Activated CD4-positive, alpha-beta T cell treated with anti-CD3 and anti-CD28 coated beads, Interleukin-2, amount 50 U/mL, for 48 hours (primary cell): ENCODE data around the gene KRTAP15-1.

ENCODE experiments used
- DNase-seq, 2 experiments: peaks; one replicate each; pipeline ENCODE4 v3.0.0-alpha.2; 2020

The KRTAP15-1 gene, protein sequence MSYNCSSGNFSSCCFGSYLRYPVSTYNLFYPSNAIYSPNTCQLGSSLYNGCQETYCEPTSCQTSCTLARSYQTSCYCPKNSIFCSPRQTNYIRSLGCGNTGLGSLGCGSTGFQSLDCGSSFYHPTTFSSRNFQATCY

DNA sequence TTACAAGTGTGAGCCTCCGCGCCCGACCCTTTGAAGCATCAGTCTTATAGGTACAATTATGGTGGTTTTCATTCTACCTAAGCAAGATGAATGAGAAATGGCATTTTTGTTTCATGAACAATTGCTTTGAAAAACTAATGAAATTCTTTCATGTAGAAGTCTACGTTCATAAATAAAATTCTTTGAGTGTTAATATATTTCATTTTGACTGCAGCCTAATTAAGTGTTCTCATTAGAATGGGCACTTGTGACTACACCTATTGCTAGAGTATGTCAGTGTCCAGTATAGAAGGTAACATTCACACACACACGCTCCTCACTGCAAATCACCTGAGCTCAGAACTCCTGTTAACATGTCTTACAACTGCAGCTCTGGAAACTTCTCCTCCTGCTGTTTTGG lies at the start of gene KRTAP15-1:
KRTAP15-1 (plus strand) TSS at position 301 of the 400 bp plus-strand sequence; CDS start at position 354, 53 bp downstream.
- DNase-seq: no peak

DNA sequence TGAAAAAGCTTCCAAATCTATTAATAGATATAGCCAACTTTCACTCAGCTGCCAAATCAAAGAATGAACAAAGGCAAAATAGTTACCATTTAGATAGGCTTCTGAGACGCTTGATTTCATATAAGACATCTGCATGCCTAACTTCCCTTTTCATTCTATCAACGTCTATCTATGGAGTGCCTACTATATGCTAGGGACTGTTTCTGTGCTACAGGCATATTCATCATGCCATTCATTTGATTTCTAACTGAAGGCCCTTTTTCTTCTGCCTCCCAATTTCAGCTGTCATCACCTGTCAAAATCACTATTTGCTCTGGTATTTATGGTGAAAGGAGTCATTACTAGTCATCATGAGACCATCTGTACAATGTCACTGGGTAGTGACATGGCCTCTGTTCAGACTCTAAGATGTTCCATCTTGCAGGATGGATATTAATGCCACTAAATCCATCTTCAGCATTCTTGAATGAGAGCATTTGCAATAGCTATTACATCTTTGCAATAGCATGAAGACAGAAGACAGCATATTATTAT lies 48.5 kb upstream of the KRTAP15-1 start:
- DNase-seq: no peak

DNA sequence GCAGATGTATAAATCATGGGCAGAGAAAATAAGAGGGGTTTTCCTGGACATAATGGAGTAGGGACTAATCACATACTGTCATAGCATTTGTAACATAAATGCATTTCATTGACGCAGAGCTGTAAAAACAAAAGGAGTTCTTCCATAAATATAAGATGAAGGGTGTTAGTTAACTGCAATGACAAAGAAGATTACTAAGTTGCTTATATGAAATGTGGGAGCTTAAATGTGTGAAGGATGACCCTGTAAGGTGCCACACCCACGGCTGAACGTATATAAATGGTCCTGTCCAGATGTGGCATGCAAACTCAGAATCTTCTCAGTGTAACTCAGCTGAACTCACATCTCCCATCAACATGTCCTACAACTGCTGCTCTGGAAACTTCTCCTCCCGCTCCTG lies 44.3 kb upstream of the KRTAP15-1 start, which contains the start of gene KRTAP13-1:
KRTAP13-1 (plus strand) TSS at position 301 of the 400 bp plus-strand sequence; CDS start at position 357, 56 bp downstream.
- no peak for DNase-seq

DNA sequence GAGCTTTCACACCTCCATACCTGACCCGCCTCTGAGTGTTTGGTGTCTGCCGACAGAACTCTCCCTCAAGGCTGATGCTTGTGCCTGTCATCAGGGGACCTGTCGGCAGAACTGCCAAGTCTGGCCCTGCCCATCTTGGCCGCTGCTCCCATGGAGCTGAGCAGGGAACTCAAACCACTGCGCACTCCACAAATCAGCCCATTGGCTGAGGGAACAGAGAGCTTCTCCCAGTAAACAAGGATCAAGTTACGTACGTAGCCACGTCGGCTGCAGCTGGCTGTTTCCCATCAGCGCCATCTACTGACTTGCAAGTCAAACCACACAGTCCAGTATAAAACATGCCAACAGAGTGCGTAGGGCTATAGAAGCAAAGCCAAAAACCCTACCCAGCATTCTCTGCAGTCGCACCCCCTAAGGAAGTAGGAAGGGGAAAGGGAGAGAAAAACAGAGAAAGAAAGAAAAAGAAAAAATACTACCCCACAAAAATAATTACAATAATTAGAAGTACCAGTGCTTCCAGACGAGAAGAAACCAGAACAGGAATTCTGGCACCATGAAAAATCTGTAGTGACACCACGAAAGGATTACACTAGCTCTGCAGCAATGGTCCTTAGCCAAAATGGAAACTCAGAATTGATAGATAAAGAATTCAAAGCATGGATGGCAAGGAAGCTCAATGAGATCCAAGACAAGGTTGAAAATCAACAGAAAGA lies 31.1 kb upstream of the KRTAP15-1 start:
- peak; percentile 4 to 5 for DNase-seq

DNA sequence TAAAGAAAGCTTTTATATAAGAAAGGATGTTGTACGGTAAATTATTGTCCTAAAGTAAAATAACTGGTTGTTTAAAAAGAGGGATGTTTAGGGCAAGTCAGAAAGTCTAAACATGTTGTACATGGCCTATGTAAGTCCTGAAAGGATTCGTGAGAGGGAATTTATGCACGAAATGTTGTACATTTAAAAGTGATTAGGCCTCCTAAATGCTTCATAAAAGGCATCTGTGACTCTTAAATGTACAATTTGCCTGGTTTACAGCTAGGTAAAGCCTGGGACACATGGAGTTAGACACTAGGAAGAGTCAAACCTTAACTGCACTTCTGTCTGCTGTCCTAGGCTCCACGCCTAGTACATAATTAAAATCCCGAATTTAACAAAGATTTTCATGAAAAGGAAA lies 24.1 kb upstream of the KRTAP15-1 start:
- no peak for DNase-seq

DNA sequence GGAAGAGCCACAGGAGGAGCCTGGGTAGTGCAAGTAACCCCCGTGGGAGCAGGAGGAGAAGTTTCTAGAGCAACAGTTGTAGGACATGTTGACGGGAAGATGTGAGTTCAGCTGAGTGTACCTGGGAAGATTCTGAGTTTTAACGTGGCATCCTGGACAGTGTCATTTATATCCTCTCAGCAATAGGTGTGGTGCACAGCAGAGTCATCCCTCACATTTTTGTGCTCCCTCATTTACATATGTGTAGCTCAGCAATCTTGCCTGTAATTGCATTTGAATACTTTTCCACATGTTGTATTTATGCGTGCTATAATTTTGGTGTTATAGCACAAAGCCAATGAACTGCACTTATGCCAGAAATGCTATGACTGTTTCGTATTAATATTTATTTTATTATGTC lies 14.2 kb upstream of the KRTAP15-1 start, which contains the start of gene KRTAP13-3:
KRTAP13-3 (minus strand) TSS at position 101 of the 400 bp plus-strand sequence; CDS start at position 87, 14 bp downstream.
- no peak for DNase-seq

DNA sequence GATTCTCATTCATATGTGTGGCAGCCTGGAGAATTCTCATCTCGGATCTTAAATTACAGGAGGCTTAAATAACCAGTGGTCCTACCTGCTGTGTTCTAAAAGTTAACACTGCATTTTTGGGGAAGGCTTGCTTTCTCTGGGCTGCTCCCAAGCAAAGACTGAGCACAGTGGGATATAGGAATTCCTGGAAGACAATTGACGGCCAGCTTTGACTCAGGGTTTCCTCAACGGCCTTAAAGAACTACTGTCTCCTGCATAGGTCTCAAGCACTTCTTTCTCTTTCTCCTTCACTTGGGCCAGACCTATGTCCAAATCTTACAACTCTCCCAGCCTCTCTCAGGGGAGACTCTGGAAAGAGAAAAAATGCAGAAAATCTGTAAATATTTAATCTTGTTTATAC lies 13.3 kb upstream of the KRTAP15-1 start:
- no peak for DNase-seq

DNA sequence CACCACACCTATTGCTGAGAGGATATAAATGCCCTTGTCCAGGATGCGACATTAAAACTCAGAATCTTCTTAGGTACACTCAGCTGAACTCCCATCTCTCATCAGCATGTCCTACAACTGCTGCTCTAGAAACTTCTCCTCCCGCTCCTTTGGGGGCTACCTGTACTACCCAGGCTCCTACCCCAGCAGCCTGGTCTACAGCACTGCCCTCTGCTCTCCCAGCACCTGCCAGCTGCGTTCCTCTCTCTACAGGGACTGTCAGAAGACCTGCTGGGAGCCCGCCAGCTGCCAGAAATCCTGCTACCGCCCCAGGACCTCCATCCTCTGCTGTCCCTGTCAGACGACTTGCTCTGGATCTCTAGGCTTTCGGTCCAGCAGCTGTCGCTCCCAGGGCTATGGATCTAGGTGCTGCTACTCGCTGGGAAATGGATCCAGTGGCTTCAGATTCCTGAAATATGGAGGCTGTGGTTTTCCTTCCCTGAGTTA lies 9.9 kb upstream of the KRTAP15-1 start, which contains the start of gene KRTAP13-4:
KRTAP13-4 (plus strand) TSS at position 51 of the 486 bp plus-strand sequence; CDS start at position 107, 56 bp downstream.
- DNase-seq: no peak

DNA sequence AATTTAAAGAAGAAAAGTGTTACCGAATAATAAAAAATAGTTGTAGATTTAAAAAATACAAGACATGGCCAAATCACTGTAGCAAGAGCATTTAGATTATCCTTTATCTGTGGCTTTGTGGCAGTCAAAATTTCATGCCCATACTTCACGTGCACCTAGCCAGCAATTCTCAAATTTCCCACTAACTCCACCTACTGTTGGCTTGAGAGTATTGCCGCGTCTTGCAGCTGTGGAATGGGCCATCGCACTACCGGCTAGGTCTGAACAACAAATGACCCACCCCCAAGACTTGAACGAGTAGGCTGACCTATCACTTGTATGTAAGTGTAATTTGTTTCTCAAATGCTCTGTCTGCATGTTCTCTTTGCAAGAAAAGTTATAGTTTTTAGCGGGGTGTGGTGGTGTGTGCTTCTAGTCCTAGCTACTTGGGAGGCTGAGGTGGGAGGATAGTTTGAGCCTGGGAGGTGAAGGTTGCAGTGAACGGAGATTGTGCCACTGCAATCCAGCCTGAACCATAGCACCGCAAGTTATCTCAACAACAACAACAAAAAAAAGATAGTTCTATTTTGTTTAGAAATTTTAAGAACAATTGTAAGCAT lies 5.9 kb upstream of the KRTAP15-1 start:
- peak; percentile 19 to 20 for DNase-seq

DNA sequence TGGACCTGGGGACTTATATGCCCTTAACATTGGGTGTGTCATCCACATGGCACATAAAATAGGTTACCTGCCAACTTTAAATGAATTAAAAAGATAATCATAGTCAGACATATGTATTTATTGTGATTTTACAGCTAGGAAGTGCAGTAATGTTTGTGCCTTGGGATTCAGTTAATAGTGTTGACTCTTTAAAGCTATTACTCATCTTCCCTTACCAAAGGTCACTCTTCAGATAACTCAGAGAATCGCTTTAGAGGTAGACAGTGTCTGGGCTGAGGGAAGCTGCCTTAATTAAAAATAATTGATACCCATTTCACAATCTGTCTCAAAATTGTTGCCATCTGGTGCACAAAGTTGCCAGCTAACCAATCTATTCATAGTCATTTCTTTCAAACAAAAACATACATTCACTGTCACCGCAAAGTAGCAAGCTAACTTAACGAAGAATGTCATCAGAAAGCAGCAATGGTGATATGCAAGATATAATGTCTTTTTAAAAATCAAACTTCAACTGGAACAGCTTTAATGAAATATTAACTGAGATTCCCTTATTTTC lies 3.0 kb upstream of the KRTAP15-1 start:
- no peak for DNase-seq

DNA sequence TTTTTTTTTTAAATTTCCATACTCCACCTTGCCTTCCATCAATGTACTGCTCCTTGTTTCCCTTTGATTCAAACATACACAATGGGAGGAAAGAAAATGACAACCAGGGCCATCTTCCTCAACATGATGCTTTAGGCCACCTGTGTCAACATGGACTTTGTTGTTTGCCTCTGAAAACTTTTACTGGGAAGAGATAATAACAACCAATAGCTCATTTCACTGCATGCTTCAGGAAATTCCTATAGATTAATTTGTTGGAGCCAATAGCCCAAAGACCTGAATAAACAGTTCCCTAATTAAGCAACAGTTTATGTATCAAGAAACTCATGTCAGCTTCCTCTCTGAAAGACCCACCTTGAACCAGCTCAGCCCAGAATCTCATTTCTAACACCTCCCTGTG lies 3.2 kb downstream of the KRTAP15-1 start:
- no peak for DNase-seq

DNA sequence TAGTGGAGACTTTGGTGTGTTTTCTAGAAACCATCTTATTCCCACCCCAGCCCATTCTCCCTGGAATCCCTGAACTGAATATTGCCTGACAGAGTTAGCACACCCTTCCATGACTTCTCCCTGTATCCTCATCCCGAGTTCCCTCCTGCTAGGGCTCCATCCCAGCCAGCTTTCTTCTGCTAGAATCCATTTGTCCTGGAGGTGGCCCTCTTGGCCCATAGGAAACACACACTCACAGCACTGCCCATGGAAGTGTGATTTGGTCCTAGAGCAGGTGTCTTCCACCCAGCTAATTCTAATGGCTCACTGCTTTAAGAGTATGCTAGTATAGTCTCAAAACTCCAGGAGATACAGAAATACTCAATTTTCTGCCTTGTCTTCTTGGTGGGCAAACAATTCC lies 4.1 kb downstream of the KRTAP15-1 start:
- DNase-seq: no peak

DNA sequence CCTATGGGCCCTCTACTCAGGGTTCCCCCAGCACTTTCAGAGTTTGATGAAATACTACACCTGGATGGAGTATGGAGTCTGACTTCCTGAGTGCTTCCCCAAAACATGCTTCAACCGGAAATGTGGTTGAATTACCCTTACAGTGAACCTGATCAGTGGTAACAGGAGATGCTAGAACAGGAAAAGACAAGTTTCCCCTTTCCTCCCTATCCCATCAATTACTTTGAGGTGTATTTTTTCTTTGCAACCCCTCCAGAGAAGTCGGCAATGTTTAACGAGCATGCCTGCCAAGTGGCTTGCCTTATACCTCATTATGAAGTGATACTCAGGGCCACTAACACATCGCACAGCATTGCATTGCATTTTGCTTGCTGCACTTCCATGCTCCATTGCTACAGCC lies 7.0 kb downstream of the KRTAP15-1 start:
- no peak for DNase-seq

DNA sequence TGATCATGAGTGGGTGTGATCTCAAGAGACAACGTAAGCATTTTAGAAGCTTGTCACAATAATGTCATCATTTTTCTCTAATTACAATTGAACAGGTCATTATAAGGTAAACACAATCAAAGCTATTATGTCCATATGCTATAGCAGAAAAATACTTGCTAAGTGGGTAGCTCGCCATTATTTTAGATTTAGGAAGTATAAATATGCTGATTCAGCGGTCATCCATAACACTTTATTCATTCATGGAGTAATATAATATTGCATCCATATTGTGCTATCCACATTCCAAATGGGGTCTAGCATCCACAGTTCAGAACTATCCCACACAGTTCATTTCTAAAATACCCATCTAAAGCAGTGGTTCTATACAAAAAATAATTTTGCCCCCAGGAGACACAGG lies 8.4 kb downstream of the KRTAP15-1 start:
- DNase-seq: no peak

DNA sequence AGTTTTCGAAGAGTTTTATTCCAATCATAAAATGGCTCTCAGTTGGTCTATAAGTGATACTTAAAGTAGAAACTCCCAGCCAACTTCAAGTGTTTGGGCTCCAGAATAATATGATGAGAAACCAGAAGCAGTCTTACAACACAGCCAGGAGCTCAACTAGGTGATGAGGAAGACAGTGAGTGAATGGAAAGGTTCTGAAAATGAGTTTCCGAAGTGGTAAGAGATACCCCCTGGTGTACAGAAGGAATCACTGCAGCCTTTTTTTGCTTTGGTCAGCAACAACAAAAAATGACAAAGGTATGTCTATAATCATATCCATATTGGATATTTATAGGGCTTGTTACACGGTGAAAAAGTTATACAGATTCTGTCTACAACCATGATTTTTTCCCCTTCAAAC lies 23.6 kb downstream of the KRTAP15-1 start:
- no peak for DNase-seq

DNA sequence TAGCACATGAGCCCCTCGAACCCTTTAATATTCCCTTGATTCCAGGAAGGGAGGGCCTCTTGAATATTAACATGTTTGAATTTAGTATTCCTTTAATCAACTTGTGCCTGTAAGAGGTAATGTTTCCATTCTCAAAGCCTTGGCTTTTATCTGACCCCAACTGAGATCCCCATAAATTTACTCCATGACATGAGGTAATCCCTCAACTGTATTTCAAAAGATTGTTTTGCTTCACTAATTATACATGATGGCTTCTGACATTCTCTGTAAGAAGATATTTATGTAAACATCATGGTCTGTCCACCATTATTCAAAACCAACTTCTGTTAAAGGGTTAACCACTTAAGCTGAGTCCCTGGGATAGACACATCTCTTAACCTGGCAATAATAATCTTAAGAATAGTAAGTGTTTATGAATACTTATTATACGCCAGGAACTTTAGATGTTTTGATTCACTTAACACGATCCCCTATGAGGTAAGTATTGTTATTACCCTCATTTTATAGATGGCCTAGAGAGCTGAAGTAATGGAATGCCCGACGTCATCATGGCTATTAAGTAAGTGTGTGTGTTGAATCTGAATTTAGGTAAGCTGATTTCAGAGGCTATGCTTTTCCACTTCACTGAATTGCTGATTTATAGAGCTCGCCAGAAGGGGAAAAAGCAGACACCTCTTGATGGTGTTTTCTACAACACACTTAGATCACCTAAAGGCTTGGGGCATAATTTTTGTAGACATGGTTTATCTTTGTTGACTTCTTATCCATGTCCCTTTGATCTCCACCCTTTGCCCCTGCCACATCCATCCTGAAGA lies 29.0 kb downstream of the KRTAP15-1 start:
- no peak for DNase-seq

DNA sequence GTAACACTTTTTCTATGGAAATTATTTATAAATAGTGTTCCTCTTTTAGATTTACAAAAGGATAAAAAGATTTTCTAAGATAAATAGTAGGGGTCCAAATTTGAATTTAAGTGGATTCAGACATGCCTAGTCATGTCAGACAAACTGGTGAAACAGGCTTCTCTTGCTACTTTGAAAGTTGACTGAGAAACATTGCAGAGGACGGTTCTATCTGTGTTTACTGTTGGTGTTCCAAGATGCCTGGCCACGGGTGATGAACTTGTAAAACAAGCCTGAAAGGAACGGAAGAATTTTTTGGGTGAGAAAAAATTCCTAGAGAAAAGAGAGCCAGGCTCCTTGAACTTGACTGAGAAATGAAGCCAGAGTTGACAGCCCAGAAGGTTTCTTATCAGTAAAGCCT lies 37.9 kb downstream of the KRTAP15-1 start:
- no peak for DNase-seq

DNA sequence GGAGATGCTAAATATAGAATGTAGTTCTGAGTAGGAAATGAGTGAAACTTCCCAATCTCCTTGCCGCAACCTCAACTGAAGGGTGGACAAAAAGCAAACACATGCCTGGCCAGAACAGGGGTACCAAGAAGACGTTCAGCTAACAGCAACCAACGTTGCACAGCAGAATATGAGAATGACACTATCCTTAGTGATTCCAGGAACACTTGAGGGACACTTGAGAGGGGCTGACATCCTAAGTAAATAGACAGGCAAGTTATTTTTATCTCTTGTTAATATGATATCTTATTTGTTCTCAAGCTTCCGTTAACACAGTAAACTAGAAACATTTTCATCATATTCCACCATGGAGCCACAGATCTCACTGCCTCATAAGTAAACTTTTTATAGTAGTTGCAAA lies 39.2 kb downstream of the KRTAP15-1 start:
- DNase-seq: no peak

DNA sequence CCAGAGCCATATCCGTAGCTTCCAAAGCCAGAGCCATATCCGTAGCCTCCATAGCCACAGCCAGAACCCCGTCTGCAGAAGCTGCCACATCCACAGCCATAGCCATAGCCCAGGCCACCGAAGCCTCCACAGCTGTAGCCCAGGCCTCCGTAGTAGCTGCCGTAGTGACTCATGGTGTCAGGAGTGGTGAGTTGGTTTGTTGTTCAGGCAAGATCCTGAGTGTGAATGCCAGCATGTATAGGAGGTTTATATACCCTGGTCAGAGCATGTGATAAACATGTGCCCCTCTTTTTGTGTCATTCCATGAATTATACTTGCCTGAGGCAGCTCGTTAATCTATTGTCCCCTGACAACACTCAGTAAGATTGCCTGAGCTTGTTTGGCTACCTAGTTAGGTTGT lies 40.1 kb downstream of the KRTAP15-1 start, which contains the start of gene KRTAP19-1:
KRTAP19-1 (minus strand) TSS at position 223 of the 400 bp plus-strand sequence; CDS start at position 173, 50 bp downstream.
- no peak for DNase-seq

DNA sequence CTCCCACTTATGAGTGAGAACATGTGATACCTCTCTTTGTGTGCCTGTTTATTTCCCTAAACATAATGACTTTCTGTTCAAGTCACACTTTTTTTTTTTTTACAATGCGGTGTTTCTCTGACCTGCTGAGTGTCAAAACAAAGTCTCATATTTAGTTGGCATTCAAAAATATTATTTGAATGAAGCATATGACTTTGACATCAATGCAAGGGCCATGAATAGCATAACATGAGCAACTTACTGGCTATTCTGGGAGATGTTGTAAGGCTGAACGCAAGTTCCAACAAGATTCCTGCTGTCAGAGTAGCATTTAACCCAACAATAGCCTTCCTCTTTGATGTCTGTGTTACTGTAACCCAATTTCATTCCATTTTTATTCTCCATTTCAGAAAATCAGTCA lies 42.1 kb downstream of the KRTAP15-1 start:
- DNase-seq: no peak

DNA sequence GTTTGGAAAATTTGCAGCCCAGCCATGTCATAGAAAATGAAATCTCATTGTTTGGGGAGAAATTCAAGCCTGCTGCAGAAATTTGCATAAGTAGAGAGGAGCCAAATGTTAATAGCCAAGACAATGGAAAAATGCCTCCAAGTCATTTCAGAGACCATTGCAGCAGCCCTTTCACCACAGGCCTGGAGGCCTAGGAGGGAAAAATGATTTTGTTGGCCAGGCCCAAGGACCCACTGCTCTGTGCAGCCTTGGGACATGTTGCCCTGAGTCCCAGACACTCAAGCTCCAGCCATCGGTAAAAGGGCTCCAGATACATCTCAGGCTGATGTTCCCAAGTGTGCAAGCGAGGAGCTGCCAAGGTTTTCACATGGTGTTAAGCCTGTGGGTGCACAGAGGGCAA lies 46.1 kb downstream of the KRTAP15-1 start:
- DNase-seq: no peak

DNA sequence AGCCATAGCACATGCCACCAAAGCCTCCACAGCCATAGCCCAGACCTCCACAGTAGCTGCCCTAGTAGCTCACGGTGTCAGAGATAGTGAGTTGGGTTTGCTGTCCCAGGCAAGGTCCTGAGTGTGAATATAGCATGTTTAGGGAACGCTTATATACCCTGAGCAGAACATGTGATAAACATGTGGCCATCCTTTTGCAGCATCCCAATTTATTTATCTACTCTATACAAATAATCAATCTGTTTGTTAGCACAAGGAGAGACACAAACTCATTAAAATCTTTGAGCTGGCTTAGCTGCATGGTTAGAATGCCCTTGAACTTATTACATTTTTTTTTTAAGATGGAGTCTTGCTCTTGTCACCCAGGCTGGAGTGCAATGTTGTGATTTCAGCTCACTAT lies 47.3 kb downstream of the KRTAP15-1 start, which contains the start of gene KRTAP19-2:
KRTAP19-2 (minus strand) TSS at position 101 of the 400 bp plus-strand sequence; CDS start at position 13, 88 bp downstream.
- no peak for DNase-seq
